GM13977 (cell line): ENCODE results near the gene PBX3.

ENCODE experiments used
- DNase-seq: peaks from one replicate; pipeline ENCODE4 v3.0.0; 2012; ENCODE audit warnings: low spot score
- CTCF ChIP-seq: IDR thresholded peaks from 2 replicates; pipeline ENCODE4 v1.5.1; 2012; ENCODE audit warnings: mild to moderate bottlenecking, control low read depth; ENCODE audit not compliant: insufficient read depth; ENCODE audit errors: extremely low read depth, missing control alignments
- in situ Hi-C: fragments of 300-500 bp; cut with MboI; formaldehyde crosslinking; loops from one replicate; pipeline ENCODE4 v1.12.0; 2022; ENCODE audit warnings: low sequenced_read_pairs, low pct_unique_long_range_greater_than_20kb, mixed read lengths, inconsistent platforms; ENCODE audit not compliant: unreplicated experiment

PBX3 gene

GRCh38 chr9:126014726-126015125 is 267.6 kb downstream of the PBX3 start:
- no peak for DNase-seq
- in situ Hi-C loops: no loop called here
- TF ChIP-seq CTCF: no peak

GRCh38 chr9:126015424-126015823 is 268.3 kb downstream of the PBX3 start:
- in situ Hi-C loops: no loop called here
- DNase-seq: no peak
- TF ChIP-seq CTCF: no peak

GRCh38 chr9:126016579-126017290 is 269.6 kb downstream of the PBX3 start:
- TF ChIP-seq CTCF: no peak
- in situ Hi-C loops: no loop called here

More at GRCh38 chr9:126016579-126017290, 269.6 kb downstream of the PBX3 start:
- no peak for DNase-seq
